Frontal cortex (tissue), 4 donors: ENCODE data around the gene GPR162. TPM values are rescaled to one million over a fixed set of nuclear protein-coding genes. Genes with fewer than 3 reads are reported as not detected.

Source experiments
- DNase-seq, 2 donors: peaks; one replicate each; pipeline ENCODE4 v3.0.0; 2012; ENCODE audit warnings: low spot score in 2 of 2
- FAIRE-seq: peaks from 2 replicates; lab custom pipeline; 2012; peaks lifted over from hg19 to GRCh38; lab: Jason Lieb, UNC
- total RNA-seq: library from RNA; depleted of rRNA; stranded (reverse); fragments of >200 nt; gene quantifications from one replicate; pipeline ENCODE4 v1.2.3, GENCODE V29; 2014
- donor health status: control.
- donor health status: control.
- donor health status: control.

The GPR162 gene
- total RNA-seq, 1 donor from 2014 or later = 81.1 TPM

GRCh38 chr12:6784761-6785160, 36.9 kb upstream of the GPR162 start:
- DNase-seq (no peak), FAIRE-seq (no peak)

GRCh38 chr12:6786416-6787094, 35.1 kb upstream of the GPR162 start:
- DNase-seq (no peak), FAIRE-seq (no peak)

- FAIRE-seq = no peak
- DNase-seq = no peak
Measured at GRCh38 chr12:6787309-6787708, 34.3 kb upstream of the GPR162 start.

- no peak for FAIRE-seq
Measured at GRCh38 chr12:6788972-6789924, 32.4 kb upstream of the GPR162 start, which contains the start of gene CD4. TSS of gene CD4 (plus strand) at chr12:6789528. CDS start at chr12:6800139, 10,611 bp downstream.

GRCh38 chr12:6790496-6791150, 31.0 kb upstream of the GPR162 start:
- DNase-seq (no peak), FAIRE-seq (no peak)

More at GRCh38 chr12:6788972-6789924, 32.4 kb upstream of the GPR162 start, which contains the start of gene CD4:
- DNase-seq = no peak

GRCh38 chr12:6791931-6792520, 29.6 kb upstream of the GPR162 start:
- DNase-seq (no peak), FAIRE-seq (no peak)

- FAIRE-seq (no peak), DNase-seq (no peak)
Measured at GRCh38 chr12:6792522-6793201, 29.0 kb upstream of the GPR162 start.

- FAIRE-seq = no peak
- DNase-seq = no peak
Measured at GRCh38 chr12:6795088-6795487, 26.5 kb upstream of the GPR162 start.

- no peak for FAIRE-seq
- no peak for DNase-seq
Measured at GRCh38 chr12:6796576-6796975, 25.0 kb upstream of the GPR162 start.

GRCh38 chr12:6799147-6799546, 22.5 kb upstream of the GPR162 start:
- no peak for FAIRE-seq
- DNase-seq = no peak

GRCh38 chr12:6807170-6807569, 14.5 kb upstream of the GPR162 start:
- FAIRE-seq (no peak), DNase-seq (no peak)

- DNase-seq (no peak), FAIRE-seq (no peak)
Measured at GRCh38 chr12:6809056-6809455, 12.6 kb upstream of the GPR162 start.

GRCh38 chr12:6810758-6811157, 10.9 kb upstream of the GPR162 start:
- no peak for FAIRE-seq

GRCh38 chr12:6813363-6813762, 8.3 kb upstream of the GPR162 start:
- FAIRE-seq (no peak), DNase-seq (no peak)

More at GRCh38 chr12:6810758-6811157, 10.9 kb upstream of the GPR162 start:
- no peak for DNase-seq

- DNase-seq (no peak), FAIRE-seq (no peak)
Measured at GRCh38 chr12:6816598-6816997, 5.0 kb upstream of the GPR162 start.

GRCh38 chr12:6817098-6817497, 4.5 kb upstream of the GPR162 start:
- no peak for DNase-seq
- no peak for FAIRE-seq

GRCh38 chr12:6817662-6818157, 3.9 kb upstream of the GPR162 start:
- FAIRE-seq (no peak), DNase-seq (no peak)

GRCh38 chr12:6818222-6818621, 3.4 kb upstream of the GPR162 start:
- DNase-seq = no peak

GRCh38 chr12:6818645-6819044, 3.0 kb upstream of the GPR162 start:
- no peak for DNase-seq
- FAIRE-seq = no peak

More at GRCh38 chr12:6818222-6818621, 3.4 kb upstream of the GPR162 start:
- no peak for FAIRE-seq
